Breast epithelium (tissue), 3 donors: ENCODE results near the gene DYRK1A.

Experiments used
- CTCF ChIP-seq, 3 donors: fragments of 450-650 bp; IDR thresholded peaks; one replicate each; pipeline ENCODE4 v1.5.1; 2016 to 2017; ENCODE audit warnings: antibody characterized with exemption in 3 of 3, mild to moderate bottlenecking in 3 of 3, moderate library complexity in 3 of 3
- POLR2A ChIP-seq: fragments of 450-650 bp; IDR thresholded peaks from one replicate; pipeline ENCODE4 v1.6.1; 2016; ENCODE audit warnings: antibody characterized with exemption, mild to moderate bottlenecking, moderate library complexity
- POLR2AphosphoS5 ChIP-seq, 3 donors: sonication (generic); formaldehyde crosslinking; IDR thresholded peaks; one replicate each; pipeline ENCODE4 v1.6.1; 2017; ENCODE audit warnings: antibody characterized with exemption in 3 of 3

- TF ChIP-seq POLR2A (no peak), CTCF (IDR thresholded peaks at IDR 0.05) (no peak), POLR2AphosphoS5 (IDR thresholded peaks at IDR 0.05) (no peak)
These were observed 141.8 kb downstream of the DYRK1A start for GRCh38 chr21:37508341-37508740.
